Measurements from ENCODE around the gene LRP10. TPM values are rescaled to one million over a fixed set of nuclear protein-coding genes. Genes with fewer than 3 reads are reported as not detected.
"Not testable (repeated sequence)": the region's sequence is repeated elsewhere in the genome, so short reads cannot be mapped to it uniquely, and the experiment has no call there.

LRP10 gene, protein sequence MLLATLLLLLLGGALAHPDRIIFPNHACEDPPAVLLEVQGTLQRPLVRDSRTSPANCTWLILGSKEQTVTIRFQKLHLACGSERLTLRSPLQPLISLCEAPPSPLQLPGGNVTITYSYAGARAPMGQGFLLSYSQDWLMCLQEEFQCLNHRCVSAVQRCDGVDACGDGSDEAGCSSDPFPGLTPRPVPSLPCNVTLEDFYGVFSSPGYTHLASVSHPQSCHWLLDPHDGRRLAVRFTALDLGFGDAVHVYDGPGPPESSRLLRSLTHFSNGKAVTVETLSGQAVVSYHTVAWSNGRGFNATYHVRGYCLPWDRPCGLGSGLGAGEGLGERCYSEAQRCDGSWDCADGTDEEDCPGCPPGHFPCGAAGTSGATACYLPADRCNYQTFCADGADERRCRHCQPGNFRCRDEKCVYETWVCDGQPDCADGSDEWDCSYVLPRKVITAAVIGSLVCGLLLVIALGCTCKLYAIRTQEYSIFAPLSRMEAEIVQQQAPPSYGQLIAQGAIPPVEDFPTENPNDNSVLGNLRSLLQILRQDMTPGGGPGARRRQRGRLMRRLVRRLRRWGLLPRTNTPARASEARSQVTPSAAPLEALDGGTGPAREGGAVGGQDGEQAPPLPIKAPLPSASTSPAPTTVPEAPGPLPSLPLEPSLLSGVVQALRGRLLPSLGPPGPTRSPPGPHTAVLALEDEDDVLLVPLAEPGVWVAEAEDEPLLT
- 31.2 TPM for polyA plus RNA-seq (2012; ENCODE audit: low read depth, missing spikeins)

DNA sequence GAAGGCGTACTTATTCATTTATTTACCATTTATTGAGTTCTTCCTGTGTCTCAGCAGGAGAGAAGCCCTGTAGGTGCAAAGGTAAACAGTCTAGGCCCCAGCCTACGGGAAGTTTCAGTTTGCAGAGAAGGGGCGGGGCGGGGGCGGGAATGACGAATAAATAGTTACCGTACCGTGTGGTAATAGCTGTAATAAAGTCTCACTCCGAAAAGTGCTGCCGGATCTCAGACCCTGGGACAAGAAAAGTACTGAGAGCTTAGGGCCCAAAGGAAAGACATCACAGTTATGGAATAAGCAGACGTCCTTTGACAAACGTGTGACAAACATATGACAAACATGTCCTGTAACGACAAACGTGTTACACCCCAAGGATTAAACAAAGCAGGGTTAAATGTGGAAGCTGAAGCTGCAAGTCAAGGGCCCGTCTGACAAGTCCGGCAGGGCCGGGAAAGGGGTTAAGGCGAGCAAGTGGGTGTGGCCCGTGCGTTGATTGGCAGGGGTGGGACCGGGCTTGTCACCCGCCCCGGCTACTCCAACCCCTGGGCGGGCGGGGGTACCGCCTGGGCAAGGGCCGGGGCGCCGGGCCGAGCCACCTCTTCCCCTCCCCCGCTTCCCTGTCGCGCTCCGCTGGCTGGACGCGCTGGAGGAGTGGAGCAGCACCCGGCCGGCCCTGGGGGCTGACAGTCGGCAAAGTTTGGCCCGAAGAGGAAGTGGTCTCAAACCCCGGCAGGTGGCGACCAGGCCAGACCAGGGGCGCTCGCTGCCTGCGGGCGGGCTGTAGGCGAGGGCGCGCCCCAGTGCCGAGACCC, at the start of gene LRP10:
Gene LRP10, plus strand, starts transcription at position 517 of the 809 bp plus-strand sequence. CDS start 564 bp downstream, outside the sequence.
- DNase-seq (ENCODE audit: insufficient read length, low spot score): peak; percentile 76
- FAIRE-seq: no peak
- TF ChIP-seq TAF1 (IDR thresholded peaks at IDR 0.05; ENCODE audit: low read depth, low read length) (no peak), POLR2A (IDR thresholded peaks at IDR 0.05; ENCODE audit: low read depth, low read length) (peak; percentile 58), POLR2AphosphoS5 (IDR thresholded peaks at IDR 0.05; ENCODE audit: low read depth, low read length) (peak; percentile 80; the same call in 1 of the 2 replicates), PAX5 (IDR thresholded peaks at IDR 0.05; ENCODE audit: insufficient read depth, low read length, severe bottlenecking) (peak; percentile 78), POU2F2 (IDR thresholded peaks at IDR 0.05; ENCODE audit: low read depth, low read length) (peak; percentile 39; the same call in 1 of the 2 replicates), SPI1 (IDR thresholded peaks at IDR 0.05; ENCODE audit: low read depth, low read length) (peak; percentile 89)

DNA sequence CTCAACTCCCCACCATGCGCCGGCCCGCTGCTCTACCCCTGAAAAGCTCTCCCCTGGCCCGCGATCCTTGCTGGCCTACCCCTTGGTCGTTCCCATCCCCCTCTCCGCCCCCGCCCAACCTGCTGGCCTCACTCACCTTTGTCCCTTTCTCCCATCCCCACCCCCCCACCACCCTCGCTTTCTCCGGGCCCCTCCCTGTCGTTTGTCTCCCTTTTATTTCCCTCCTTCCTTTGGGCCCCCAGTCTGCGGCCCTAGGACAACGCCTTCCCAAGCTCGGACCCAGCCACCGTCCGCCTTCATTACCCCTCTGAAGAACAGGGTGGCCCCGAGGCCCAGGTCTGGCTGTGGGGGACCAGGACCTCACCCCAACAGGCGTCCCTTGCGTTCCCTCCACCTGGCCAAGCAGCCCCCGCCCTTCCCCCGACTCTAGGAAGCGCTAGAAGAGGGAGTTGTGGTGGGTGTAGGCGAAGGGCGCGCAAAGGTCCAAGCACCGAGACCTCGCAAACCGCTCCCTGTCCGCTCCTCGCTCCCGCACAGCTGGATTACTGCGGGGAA, 49.4 kb upstream of the LRP10 start:
- FAIRE-seq (no peak), DNase-seq (ENCODE audit: insufficient read length, low spot score) (no peak)
- TF ChIP-seq POLR2AphosphoS5 (IDR thresholded peaks at IDR 0.05; ENCODE audit: low read depth, low read length) (no peak), PAX5 (IDR thresholded peaks at IDR 0.05; ENCODE audit: insufficient read depth, low read length, severe bottlenecking) (no peak), SPI1 (IDR thresholded peaks at IDR 0.05; ENCODE audit: low read depth, low read length) (no peak), POLR2A (IDR thresholded peaks at IDR 0.05; ENCODE audit: low read depth, low read length) (no peak), POU2F2 (IDR thresholded peaks at IDR 0.05; ENCODE audit: low read depth, low read length) (no peak), TAF1 (IDR thresholded peaks at IDR 0.05; ENCODE audit: low read depth, low read length) (no peak)

DNA sequence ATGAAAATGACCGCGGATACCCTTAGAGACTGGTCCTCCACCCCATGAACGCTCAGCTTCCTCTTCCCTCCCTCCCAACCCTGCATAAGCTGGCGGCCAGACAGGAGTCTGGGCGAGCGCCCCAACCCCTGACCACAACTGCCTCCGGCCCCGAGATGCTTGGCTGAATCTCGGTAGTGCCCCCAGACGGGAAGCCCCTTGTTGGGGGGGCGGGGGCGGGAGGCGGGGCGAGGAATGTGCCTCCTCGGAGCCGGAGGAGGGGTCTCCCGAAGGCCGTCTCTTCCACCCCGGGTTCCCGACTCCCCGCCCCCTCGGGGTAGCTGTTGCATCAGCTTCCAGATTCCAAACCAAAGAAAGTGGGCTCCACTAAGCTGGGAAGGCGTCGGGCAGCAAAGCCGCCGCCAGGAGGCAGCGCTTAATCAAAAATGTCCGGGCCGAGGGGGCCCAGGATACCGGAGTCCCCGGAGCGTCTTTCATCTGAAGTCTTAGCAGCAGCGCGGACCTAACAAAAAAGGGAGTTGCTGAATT, 48.9 kb upstream of the LRP10 start:
- TF ChIP-seq TAF1 (IDR thresholded peaks at IDR 0.05; ENCODE audit: low read depth, low read length) (no peak), POLR2A (IDR thresholded peaks at IDR 0.05; ENCODE audit: low read depth, low read length) (no peak), PAX5 (IDR thresholded peaks at IDR 0.05; ENCODE audit: insufficient read depth, low read length, severe bottlenecking) (no peak), SPI1 (IDR thresholded peaks at IDR 0.05; ENCODE audit: low read depth, low read length) (no peak), POU2F2 (IDR thresholded peaks at IDR 0.05; ENCODE audit: low read depth, low read length) (no peak), POLR2AphosphoS5 (IDR thresholded peaks at IDR 0.05; ENCODE audit: low read depth, low read length) (no peak)
- FAIRE-seq (no peak), DNase-seq (ENCODE audit: insufficient read length, low spot score) (no peak)

DNA sequence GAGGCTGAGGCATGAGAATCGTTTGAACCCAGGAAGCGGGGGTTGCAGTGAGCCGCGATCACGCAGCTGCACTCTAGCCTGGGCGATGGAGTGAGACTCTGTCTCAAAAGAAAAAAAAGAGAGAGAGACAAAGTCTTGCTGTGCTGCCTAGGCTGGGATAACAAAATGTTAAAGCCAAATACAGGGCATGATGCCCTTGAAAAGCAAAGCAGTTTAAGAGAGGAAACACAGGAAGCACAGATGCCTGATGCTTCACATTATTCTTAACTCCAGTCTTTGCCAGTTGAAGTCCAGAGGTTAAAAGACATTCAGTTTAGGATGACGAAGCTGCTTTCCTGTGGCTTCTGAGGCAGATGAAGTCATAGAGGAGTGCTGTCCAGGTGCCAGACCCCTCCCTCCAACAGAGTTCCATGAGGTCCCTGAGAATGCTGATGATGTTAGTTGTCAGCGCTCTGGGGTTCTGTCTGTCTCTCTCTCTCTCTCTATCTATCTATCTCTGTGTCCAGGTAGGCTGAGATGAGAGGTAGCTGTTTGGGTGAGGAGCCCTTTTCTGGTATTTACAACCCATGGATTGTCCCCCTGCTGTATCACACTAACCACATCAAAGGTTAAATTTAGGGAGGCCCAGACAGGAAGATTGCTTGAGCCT, 46.7 kb upstream of the LRP10 start:
- TF ChIP-seq POLR2AphosphoS5 (IDR thresholded peaks at IDR 0.05; ENCODE audit: low read depth, low read length) (no peak), TAF1 (IDR thresholded peaks at IDR 0.05; ENCODE audit: low read depth, low read length) (no peak), SPI1 (IDR thresholded peaks at IDR 0.05; ENCODE audit: low read depth, low read length) (no peak), POU2F2 (IDR thresholded peaks at IDR 0.05; ENCODE audit: low read depth, low read length) (no peak), PAX5 (IDR thresholded peaks at IDR 0.05; ENCODE audit: insufficient read depth, low read length, severe bottlenecking) (no peak), POLR2A (IDR thresholded peaks at IDR 0.05; ENCODE audit: low read depth, low read length) (no peak)
- FAIRE-seq: peak; percentile 40
- DNase-seq (ENCODE audit: insufficient read length, low spot score): no peak

DNA sequence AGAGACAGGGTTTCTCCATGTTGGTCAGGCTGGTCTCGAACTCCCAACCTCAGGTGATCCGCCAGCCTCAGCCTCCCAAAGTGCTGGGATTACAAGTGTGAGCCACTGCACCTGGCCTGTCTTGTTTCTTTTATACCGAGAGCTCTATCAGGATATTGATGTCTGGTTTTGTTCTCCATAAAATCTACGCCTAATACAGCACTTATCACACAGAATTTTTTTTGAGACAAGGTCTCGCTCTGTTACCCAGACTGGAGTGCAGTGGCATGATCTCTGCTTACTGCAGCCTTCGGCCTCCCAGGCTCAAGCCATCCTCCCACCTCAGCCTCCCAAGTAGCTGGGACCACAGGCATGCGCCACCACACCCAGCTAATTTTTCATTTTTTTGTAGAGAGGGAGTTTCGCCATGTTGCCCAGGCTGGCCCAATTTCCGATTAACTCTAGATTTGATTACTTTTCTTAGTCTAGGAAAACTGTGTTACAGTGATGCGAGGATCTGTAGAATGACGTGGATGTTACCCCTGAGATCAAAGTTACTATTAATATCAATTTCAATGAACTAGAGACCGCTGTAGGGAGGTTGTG, 42.4 kb upstream of the LRP10 start:
- FAIRE-seq: not testable (repeated sequence)

DNA sequence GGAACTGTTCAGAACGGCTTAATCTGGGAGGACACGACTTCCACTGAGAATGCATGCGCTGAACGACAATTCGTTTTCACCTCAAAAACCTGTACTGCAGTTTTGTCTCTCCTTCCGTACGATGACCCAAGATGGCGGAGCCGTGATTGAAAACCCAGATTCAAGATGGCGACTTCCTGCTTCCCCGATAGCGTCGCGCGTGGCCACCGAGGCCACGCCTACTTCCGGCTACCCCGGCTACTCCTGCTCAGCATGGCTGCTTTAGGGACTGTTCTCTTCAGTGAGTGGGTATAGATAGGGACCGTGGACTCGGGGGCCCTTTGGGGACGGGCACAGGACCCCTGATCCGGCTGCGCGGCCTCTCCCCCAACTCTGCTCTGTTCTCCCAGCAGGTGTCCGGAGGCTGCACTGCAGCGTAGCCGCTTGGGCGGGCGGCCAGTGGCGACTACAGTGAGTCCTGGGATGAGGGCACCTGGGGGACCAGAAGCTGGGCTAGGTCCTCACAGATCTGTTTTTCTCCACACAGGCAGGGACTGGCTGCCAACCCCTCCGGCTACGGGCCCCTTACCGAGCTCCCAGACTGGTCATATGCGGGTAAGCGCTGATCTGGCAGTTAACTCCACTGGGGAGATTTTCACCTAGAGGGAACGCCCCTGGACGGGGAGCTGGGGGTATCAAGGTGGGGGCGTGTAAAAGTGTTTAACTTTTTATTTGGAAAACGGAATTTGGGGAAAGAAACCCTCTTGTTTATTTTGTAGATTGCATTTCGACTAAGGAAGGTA, 41.7 kb upstream of the LRP10 start, which contains the start of gene MRPL52:
Gene MRPL52, plus strand, starts transcription at position 227 of the 782 bp plus-strand sequence. Its CDS starts 26 bp downstream, at position 253.
- DNase-seq (ENCODE audit: insufficient read length, low spot score): peak; percentile 77
- peak; percentile 92 for FAIRE-seq
- TF ChIP-seq SPI1 (IDR thresholded peaks at IDR 0.05; ENCODE audit: low read depth, low read length) (0 out of 2 replicates have a peak, but pooled peaks have one; percentile 1), POLR2A (IDR thresholded peaks at IDR 0.05; ENCODE audit: low read depth, low read length) (peak; percentile 83), POU2F2 (IDR thresholded peaks at IDR 0.05; ENCODE audit: low read depth, low read length) (peak; percentile 75; the same call in 1 of the 2 replicates), POLR2AphosphoS5 (IDR thresholded peaks at IDR 0.05; ENCODE audit: low read depth, low read length) (peak; percentile 72), TAF1 (IDR thresholded peaks at IDR 0.05; ENCODE audit: low read depth, low read length) (peak; percentile 73), PAX5 (IDR thresholded peaks at IDR 0.05; ENCODE audit: insufficient read depth, low read length, severe bottlenecking) (peak; percentile 16)

More for the DNA sequence above, 42.4 kb upstream of the LRP10 start:
- not testable (repeated sequence) for DNase-seq (ENCODE audit: insufficient read length, low spot score)

DNA sequence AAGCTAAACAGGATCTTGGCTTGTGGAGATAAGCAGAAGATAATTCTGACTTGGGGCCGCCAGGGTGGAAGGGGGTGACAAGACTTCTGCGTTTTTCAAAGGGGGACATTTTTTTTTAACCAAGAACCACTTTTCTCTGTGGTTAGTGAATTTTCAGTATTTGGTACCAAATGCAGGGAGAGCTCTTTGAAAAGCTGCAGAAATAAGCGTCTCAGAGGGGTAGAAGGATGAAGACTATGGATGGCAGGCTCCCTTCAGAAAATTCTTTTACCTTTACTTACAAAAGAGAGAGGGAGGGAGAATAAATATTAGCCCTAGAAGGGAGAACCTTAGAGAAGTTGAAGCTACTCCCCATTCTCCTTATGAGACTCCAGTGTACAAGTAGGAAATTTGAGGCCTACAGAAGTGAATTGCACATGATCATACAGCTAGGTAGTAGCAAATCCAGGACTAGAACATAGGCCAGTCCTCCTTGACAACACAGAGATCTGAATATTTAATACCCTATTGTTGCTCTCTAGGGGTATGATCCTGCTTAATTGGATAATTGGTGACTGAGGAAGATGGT, 41.0 kb upstream of the LRP10 start:
- DNase-seq (ENCODE audit: insufficient read length, low spot score): no peak
- FAIRE-seq: no peak
- TF ChIP-seq SPI1 (IDR thresholded peaks at IDR 0.05; ENCODE audit: low read depth, low read length) (no peak), PAX5 (IDR thresholded peaks at IDR 0.05; ENCODE audit: insufficient read depth, low read length, severe bottlenecking) (no peak), TAF1 (IDR thresholded peaks at IDR 0.05; ENCODE audit: low read depth, low read length) (no peak), POU2F2 (IDR thresholded peaks at IDR 0.05; ENCODE audit: low read depth, low read length) (no peak), POLR2AphosphoS5 (IDR thresholded peaks at IDR 0.05; ENCODE audit: low read depth, low read length) (no peak), POLR2A (IDR thresholded peaks at IDR 0.05; ENCODE audit: low read depth, low read length) (no peak)
